ENCODE data around the gene MYCL. TPM values are rescaled to one million over a fixed set of nuclear protein-coding genes. Genes with fewer than 3 reads are reported as not detected.

MYCL gene, protein sequence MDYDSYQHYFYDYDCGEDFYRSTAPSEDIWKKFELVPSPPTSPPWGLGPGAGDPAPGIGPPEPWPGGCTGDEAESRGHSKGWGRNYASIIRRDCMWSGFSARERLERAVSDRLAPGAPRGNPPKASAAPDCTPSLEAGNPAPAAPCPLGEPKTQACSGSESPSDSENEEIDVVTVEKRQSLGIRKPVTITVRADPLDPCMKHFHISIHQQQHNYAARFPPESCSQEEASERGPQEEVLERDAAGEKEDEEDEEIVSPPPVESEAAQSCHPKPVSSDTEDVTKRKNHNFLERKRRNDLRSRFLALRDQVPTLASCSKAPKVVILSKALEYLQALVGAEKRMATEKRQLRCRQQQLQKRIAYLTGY
- total RNA-seq, result 2.1 and 2.9 TPM in 2 replicates

GRCh38 chr1:39901714-39902459 lies at the start of gene MYCL:
Gene MYCL (minus strand): TSS chr1:39901917. CDS start chr1:39901434, 483 bp downstream.

Small RNA genes within 50 kb of the gene (small RNA-seq; reads per million reads assigned to genes)
- gene RF00019, result not detected

Other genes starting within 250 kb of the MYCL start
- gene NT5C1A, start 229.8 kb downstream of the MYCL start, total RNA-seq, result not detected in 2 replicates
- not detected in 2 replicates for gene HPCAL4, start 210.5 kb downstream of the MYCL start, total RNA-seq
- 29.7 and 31.7 TPM in 2 replicates for gene PPIE, start 163.0 kb downstream of the MYCL start, total RNA-seq
- 2.3 and 2.9 TPM in 2 replicates for gene OXCT2, start 130.6 kb downstream of the MYCL start, total RNA-seq
- gene BMP8B, start 113.1 kb downstream of the MYCL start, total RNA-seq, result under 0.01 TPM in 1 of 2 replicates, not detected in the other
- 19.6 and 22.9 TPM in 2 replicates for gene TRIT1, start 18.4 kb downstream of the MYCL start, total RNA-seq
- gene MFSD2A, start 53.2 kb upstream of the MYCL start, total RNA-seq, result 1.6 and 3.4 TPM in 2 replicates
- 371 and 521 TPM in 2 replicates for gene CAP1, start 138.8 kb upstream of the MYCL start, total RNA-seq
- 65.3 and 87.6 TPM in 2 replicates for gene PPT1, start 195.3 kb upstream of the MYCL start, total RNA-seq